CD8-positive, alpha-beta memory T cell (primary cell): ENCODE data around the gene TNC. TPM values are rescaled to one million over a fixed set of nuclear protein-coding genes. Genes with fewer than 3 reads are reported as not detected.

Source experiments
- CTCF ChIA-PET: fragments of 350-600 bp; sonication (Branson Sonifier 250); formaldehyde crosslinking; loops from one replicate; lab custom pipeline; 2021; ENCODE audit warnings: antibody characterized with exemption; lab: Charles Lee
- POLR2A ChIA-PET: fragments of 350-600 bp; sonication (Branson Sonifier 250); formaldehyde crosslinking; loops from one replicate; lab custom pipeline; 2021; ENCODE audit warnings: antibody characterized with exemption; lab: Charles Lee
- DNase-seq, 5 donors: peaks; one replicate each; pipeline versions ENCODE4 v3.0.0 to v3.0.0-alpha.2; 2020 to 2022; ENCODE audit warnings: mixed read lengths in 1 of 5
- H3K27ac ChIP-seq: one replicate; pipeline ENCODE4 v1.7.0; 2013; ENCODE audit warnings: low read depth, mild to moderate bottlenecking, low read length, moderate library complexity
- H3K27me3 ChIP-seq: 2 replicates; pipeline ENCODE4 v1.7.0; 2013; ENCODE audit warnings: low read length, mild to moderate bottlenecking; ENCODE audit not compliant: insufficient read depth, poor library complexity, severe bottlenecking
- H3K36me3 ChIP-seq: 2 replicates; pipeline ENCODE4 v1.7.0; 2013; ENCODE audit warnings: mild to moderate bottlenecking, low read length, moderate library complexity; ENCODE audit not compliant: insufficient read depth
- H3K4me1 ChIP-seq: 2 replicates; pipeline ENCODE4 v1.7.0; 2013; ENCODE audit warnings: mild to moderate bottlenecking, low read length, moderate library complexity; ENCODE audit not compliant: insufficient read depth
- H3K4me3 ChIP-seq: 2 replicates; pipeline ENCODE4 v1.7.0; 2013; ENCODE audit warnings: mild to moderate bottlenecking, low read length
- H3K9me3 ChIP-seq: 2 replicates; pipeline ENCODE4 v1.7.0; 2013; ENCODE audit warnings: mild to moderate bottlenecking, low read length
- H3K27ac Mint-ChIP-seq, 8 donors: one replicate each; pipeline ENCODE4 v1.8.0; 2020 to 2021; ENCODE audit warnings: mixed read lengths in 8 of 8, mild to moderate bottlenecking in 6 of 8, inconsistent platforms in 3 of 8, moderate library complexity in 3 of 8
- H3K27me3 Mint-ChIP-seq, 2 donors: one replicate each; pipeline ENCODE4 v1.8.0; 2020 to 2021; ENCODE audit warnings: mixed read lengths in 2 of 2, mild to moderate bottlenecking in 1 of 2, moderate library complexity in 1 of 2
- H3K36me3 Mint-ChIP-seq, 3 donors: one replicate each; pipeline ENCODE4 v1.8.0; 2020 to 2021; ENCODE audit warnings: mixed read lengths in 3 of 3, inconsistent platforms in 1 of 3, mild to moderate bottlenecking in 1 of 3
- H3K4me1 Mint-ChIP-seq, 3 donors: one replicate each; pipeline ENCODE4 v1.8.0; 2020 to 2021; ENCODE audit warnings: mixed read lengths in 3 of 3, inconsistent platforms in 1 of 3, mild to moderate bottlenecking in 1 of 3
- H3K4me3 Mint-ChIP-seq, 7 donors: one replicate each; pipeline ENCODE4 v1.8.0; 2020 to 2021; ENCODE audit warnings: mixed read lengths in 7 of 7, mild to moderate bottlenecking in 6 of 7, moderate library complexity in 4 of 7, inconsistent platforms in 2 of 7
- H3K9me3 Mint-ChIP-seq, 5 donors: one replicate each; pipeline ENCODE4 v1.8.0; 2020 to 2022; ENCODE audit warnings: mixed read lengths in 5 of 5, mild to moderate bottlenecking in 3 of 5, moderate library complexity in 2 of 5, inconsistent platforms in 1 of 5
- polyA plus RNA-seq: library from polyadenylated mRNA; unstranded; fragments of 300-500 nt; fragmentation: Illumina TruSeq; gene quantifications from one replicate; pipeline ENCODE4 v1.2.3, GENCODE V29; 2021
- total RNA-seq, 2 experiments: library from RNA; stranded (reverse); gene quantifications; one replicate each; pipeline ENCODE4 v1.2.3, GENCODE V29; 2021

TNC gene
- total RNA-seq (1 to 10 TPM; 1.2 to 1.4 TPM), polyA plus RNA-seq (not detected)

DNA sequence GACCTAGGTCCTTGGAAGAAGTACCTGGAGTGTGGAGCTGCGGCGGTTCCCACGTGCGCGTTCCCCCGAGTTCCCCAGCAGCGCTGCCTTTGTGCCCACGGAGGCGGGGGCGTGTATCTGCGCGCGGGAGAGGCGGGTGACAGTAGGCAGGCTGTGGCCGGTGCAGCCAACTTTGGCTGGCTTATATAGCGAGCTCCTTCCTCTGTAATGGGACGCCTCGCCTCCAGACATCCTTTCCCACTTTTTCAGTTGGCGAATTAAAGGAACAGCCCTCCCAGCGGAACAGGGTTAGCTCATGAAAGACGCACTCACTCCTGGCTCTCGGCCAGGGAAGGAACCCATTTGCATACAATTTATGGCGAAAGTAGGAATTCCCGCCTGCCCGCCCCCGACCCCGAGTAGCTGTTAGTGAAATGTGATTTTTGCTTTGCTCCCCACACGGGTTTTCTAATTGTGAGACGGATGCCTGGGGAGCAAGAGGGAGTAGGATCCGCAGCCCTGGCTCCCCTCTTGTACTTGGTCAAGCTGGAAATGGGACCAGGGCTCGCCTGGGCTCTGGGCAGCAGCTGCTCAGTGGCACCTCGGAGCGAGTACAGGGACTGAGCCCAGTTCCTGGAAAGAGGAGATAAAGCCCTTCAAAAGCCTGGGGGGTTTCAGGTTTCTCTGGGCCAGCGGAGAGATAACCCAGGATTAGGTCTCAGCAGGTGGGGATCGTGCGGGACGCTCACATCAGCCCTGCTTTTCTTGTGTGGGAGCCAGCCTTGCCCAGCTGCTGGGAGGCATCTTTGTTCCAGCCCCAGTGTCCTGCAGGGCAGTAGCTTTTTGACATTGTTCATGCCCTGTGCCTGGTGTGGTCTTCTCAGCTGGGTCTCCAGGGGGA is at the start of gene TNC:
TSS of gene TNC (minus strand) at position 159 of the 880 bp plus-strand sequence. CDS start 27,139 bp downstream, outside the sequence.
- Mint-ChIP-seq H3K4me3 (no peak within 1 kb of the TSS), H3K4me1 (peaks cover 0 to 7% (median 0%) of the 10 kb centered on the region in 3 donors)
- H3K9me3 ChIP-seq, result no peaks in the 10 kb centered on the region

DNA sequence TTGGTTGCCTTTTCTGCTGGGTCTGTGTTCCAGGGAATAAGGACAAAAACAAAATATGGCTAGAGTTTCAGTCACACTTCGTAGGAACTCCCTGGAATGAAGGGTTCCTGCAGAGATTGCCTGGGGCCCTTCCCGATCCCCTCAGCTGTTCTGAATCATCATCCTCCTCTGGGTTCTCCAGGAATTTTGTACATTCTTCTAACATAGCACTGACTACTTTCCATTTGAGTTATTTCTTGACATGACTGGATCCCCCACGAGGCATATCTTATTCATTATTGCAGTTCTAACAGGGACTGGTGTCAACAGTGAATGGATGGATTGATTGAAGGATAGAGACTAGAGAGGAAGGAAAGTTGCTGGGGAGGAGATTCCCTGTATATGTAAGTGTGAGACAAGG is 49.2 kb upstream of the TNC start:
- Mint-ChIP-seq H3K36me3 (no peaks in the 10 kb centered on the region), H3K27me3 (peaks cover 5 to 37% of the 10 kb centered on the region in 2 donors), H3K27ac (no peak overlapping the region), H3K9me3 (no peaks in the 10 kb centered on the region), H3K4me1 (no peaks in the 10 kb centered on the region), H3K4me3 (no peak overlapping the region)
- Histone ChIP-seq H3K9me3 (no peaks in the 10 kb centered on the region), H3K27me3 (no peaks in the 10 kb centered on the region), H3K4me3 (no peak overlapping the region), H3K4me1 (no peaks in the 10 kb centered on the region), H3K36me3 (no peaks in the 10 kb centered on the region), H3K27ac (no peak overlapping the region)
- ChIA-PET CTCF (no interaction called here), POLR2A (no interaction called here)
- no peak for DNase-seq

More for the DNA sequence above, at the start of gene TNC:
- POLR2A ChIA-PET, result no interaction called here
- no peaks in the 10 kb centered on the region for H3K36me3 ChIP-seq
- H3K27me3 ChIP-seq, result peaks cover 6% of the 10 kb centered on the region
- Mint-ChIP-seq H3K36me3 (no peaks in the 10 kb centered on the region), H3K27ac (no peak within 1 kb of the TSS), H3K27me3 (peaks cover 47 to 85% of the 10 kb centered on the region in 2 donors), H3K9me3 (peaks cover 0 to 1% (median 0%) of the 10 kb centered on the region in 5 donors)
- H3K4me3 ChIP-seq, result no peak within 1 kb of the TSS
- DNase-seq, result no peak
- no peak within 1 kb of the TSS for H3K27ac ChIP-seq
- no peaks in the 10 kb centered on the region for H3K4me1 ChIP-seq
- CTCF ChIA-PET, result no interaction called here

DNA sequence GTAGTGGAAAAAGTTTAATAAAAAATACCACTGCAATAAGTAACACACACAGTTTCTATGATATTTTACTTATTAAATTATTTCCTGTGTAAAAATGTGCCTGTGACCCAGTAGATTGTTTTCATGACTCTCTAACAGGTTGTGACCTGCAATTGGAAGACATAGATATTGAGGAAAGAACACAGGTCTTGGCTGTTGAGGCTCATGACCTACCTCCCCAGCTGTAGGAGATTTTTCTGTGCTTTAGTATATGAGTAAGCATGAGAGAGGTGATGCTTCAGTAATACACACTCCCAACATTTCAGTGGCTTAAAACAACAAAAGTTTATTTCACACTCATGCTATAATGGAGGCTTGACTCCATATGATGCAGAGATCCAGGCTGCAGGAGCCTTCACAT is 47.3 kb upstream of the TNC start:
- H3K27me3 Mint-ChIP-seq, result peaks cover 5 to 33% of the 10 kb centered on the region in 2 donors
- no peak overlapping the region for H3K4me3 Mint-ChIP-seq
- no peaks in the 10 kb centered on the region for H3K4me1 Mint-ChIP-seq
- DNase-seq, result no peak
- no peaks in the 10 kb centered on the region for H3K36me3 ChIP-seq
- no peaks in the 10 kb centered on the region for H3K36me3 Mint-ChIP-seq
- no peaks in the 10 kb centered on the region for H3K9me3 ChIP-seq
- no peaks in the 10 kb centered on the region for H3K9me3 Mint-ChIP-seq
- no peak overlapping the region for H3K27ac ChIP-seq
- no peaks in the 10 kb centered on the region for H3K27me3 ChIP-seq
- H3K4me3 ChIP-seq, result no peak overlapping the region
- H3K4me1 ChIP-seq, result no peaks in the 10 kb centered on the region
- no peak overlapping the region for H3K27ac Mint-ChIP-seq
- CTCF ChIA-PET, result no interaction called here
- POLR2A ChIA-PET, result no interaction called here

DNA sequence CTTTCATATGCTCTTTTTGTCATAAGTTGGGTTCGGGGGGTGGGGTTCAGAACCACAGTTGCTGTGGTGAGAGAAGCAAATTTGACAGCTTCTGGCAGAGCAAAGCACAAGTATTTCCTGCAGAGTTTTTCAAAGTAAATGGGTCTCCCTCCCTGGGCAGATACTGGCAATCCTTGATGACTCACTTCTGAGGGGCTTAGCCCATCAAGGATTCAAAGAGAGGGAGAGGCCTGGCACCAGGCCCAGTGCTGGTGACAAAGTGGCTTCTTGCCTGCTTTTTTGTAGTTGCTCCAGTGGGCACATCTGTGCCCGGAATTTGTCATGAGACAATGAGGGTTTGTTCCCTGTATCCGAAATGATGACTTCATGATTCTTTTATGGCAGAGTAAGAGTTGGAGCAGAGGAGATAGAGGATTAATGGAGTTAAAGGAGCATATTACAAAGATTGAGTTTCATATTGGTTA is 46.6 kb upstream of the TNC start:
- Mint-ChIP-seq H3K27me3 (peaks cover 3 to 28% of the 10 kb centered on the region in 2 donors), H3K4me3 (no peak overlapping the region), H3K36me3 (no peaks in the 10 kb centered on the region), H3K4me1 (no peaks in the 10 kb centered on the region), H3K9me3 (no peaks in the 10 kb centered on the region), H3K27ac (no peak overlapping the region)
- Histone ChIP-seq H3K9me3 (no peaks in the 10 kb centered on the region), H3K27ac (no peak overlapping the region), H3K4me1 (no peaks in the 10 kb centered on the region), H3K36me3 (no peaks in the 10 kb centered on the region), H3K27me3 (no peaks in the 10 kb centered on the region), H3K4me3 (no peak overlapping the region)
- ChIA-PET CTCF (no interaction called here), POLR2A (no interaction called here)
- no peak for DNase-seq

- Histone ChIP-seq H3K36me3 (no peaks in the 10 kb centered on the region), H3K9me3 (no peaks in the 10 kb centered on the region), H3K27ac (no peak overlapping the region), H3K27me3 (no peaks in the 10 kb centered on the region), H3K4me3 (no peak overlapping the region), H3K4me1 (no peaks in the 10 kb centered on the region)
- ChIA-PET POLR2A (no interaction called here), CTCF (no interaction called here)
- DNase-seq, result no peak
- Mint-ChIP-seq H3K4me1 (no peaks in the 10 kb centered on the region), H3K36me3 (no peaks in the 10 kb centered on the region), H3K27me3 (peaks cover 5 to 26% of the 10 kb centered on the region in 2 donors), H3K27ac (no peak overlapping the region), H3K9me3 (no peaks in the 10 kb centered on the region), H3K4me3 (no peak overlapping the region)
Measured at GRCh38 chr9:115162946-115163345, 45.0 kb upstream of the TNC start.

DNA sequence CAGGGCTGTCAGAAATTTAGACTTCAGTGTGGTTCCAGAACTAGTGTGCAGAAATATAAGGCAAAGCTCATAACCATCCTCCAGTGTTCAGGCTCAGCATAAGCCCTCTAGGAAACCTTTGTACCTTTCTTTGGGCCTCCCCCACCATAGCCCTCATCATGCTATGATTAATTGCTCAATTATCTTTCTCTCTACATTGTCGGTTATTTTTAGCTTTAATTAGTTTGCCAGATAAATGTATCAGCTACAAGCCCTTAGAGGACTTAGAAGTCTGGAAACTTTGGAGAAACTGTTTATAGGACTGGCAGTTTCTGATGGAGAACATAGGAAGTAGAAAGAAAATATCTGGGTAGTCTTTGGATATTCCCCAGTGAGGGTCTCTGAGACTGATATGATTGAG is 43.5 kb upstream of the TNC start:
- Histone ChIP-seq H3K9me3 (no peaks in the 10 kb centered on the region), H3K27ac (no peak overlapping the region), H3K4me3 (no peak overlapping the region), H3K27me3 (no peaks in the 10 kb centered on the region), H3K36me3 (no peaks in the 10 kb centered on the region), H3K4me1 (no peaks in the 10 kb centered on the region)
- Mint-ChIP-seq H3K36me3 (no peaks in the 10 kb centered on the region), H3K27me3 (peaks cover 4 to 21% of the 10 kb centered on the region in 2 donors), H3K27ac (no peak overlapping the region), H3K4me3 (no peak overlapping the region), H3K9me3 (no peaks in the 10 kb centered on the region), H3K4me1 (no peaks in the 10 kb centered on the region)
- DNase-seq, result no peak
- POLR2A ChIA-PET, result no interaction called here
- CTCF ChIA-PET, result no interaction called here

GRCh38 chr9:115158661-115159481 is 40.9 kb upstream of the TNC start:
- no peak for DNase-seq
- no peak overlapping the region for H3K4me3 ChIP-seq
- POLR2A ChIA-PET, result no interaction called here
- H3K4me1 Mint-ChIP-seq, result no peaks in the 10 kb centered on the region
- H3K36me3 Mint-ChIP-seq, result no peaks in the 10 kb centered on the region
- CTCF ChIA-PET, result no interaction called here
- no peak overlapping the region for H3K27ac Mint-ChIP-seq
- H3K4me3 Mint-ChIP-seq, result no peak overlapping the region
- H3K9me3 Mint-ChIP-seq, result no peaks in the 10 kb centered on the region
- peaks cover 4 to 34% of the 10 kb centered on the region in 2 donors for H3K27me3 Mint-ChIP-seq
- H3K36me3 ChIP-seq, result no peaks in the 10 kb centered on the region
- H3K4me1 ChIP-seq, result no peaks in the 10 kb centered on the region
- no peaks in the 10 kb centered on the region for H3K9me3 ChIP-seq
- no peaks in the 10 kb centered on the region for H3K27me3 ChIP-seq
- H3K27ac ChIP-seq, result no peak overlapping the region

DNA sequence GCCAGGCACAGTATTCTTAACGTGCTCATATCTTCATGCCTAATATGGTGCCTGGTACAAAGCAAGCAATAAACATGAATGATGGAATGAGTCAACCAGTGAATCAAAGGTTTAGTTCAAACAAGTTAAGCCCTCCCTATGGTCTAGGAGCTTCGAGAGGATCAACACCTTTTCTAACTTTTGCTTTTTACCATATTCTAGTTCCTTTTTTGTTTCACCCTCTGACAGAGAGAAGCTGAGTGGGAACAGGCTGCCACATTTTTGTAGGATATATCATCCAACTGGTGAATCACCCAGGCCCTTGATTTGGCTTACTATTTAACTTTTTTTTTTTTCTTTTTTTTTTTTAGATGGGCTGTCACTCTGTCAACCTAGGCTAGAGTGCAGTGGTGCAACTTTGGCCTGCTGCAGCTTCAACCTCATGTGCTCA is 39.3 kb upstream of the TNC start:
- POLR2A ChIA-PET, result no interaction called here
- Mint-ChIP-seq H3K4me3 (no peak overlapping the region), H3K27ac (no peak overlapping the region), H3K27me3 (peaks cover 4 to 27% of the 10 kb centered on the region in 2 donors), H3K9me3 (no peaks in the 10 kb centered on the region), H3K4me1 (no peaks in the 10 kb centered on the region), H3K36me3 (no peaks in the 10 kb centered on the region)
- no peak for DNase-seq
- Histone ChIP-seq H3K27ac (no peak overlapping the region), H3K9me3 (no peaks in the 10 kb centered on the region), H3K27me3 (no peaks in the 10 kb centered on the region), H3K36me3 (no peaks in the 10 kb centered on the region), H3K4me1 (no peaks in the 10 kb centered on the region), H3K4me3 (no peak overlapping the region)
- CTCF ChIA-PET, result no interaction called here
